Measurements from ENCODE around the gene PRKAR1B. TPM values are rescaled to one million over a fixed set of nuclear protein-coding genes. Genes with fewer than 3 reads are reported as not detected.

The PRKAR1B gene
- total RNA-seq, 2 donors from 2014 or later: 15.1 to 15.9 TPM

- DNase-seq (ENCODE audit: low spot score): no peak
- H3K36me3 ChIP-seq: no peaks in the 10 kb centered on the region
Measured at GRCh38 chr7:690478-691360, 36.4 kb downstream of the PRKAR1B start.

GRCh38 chr7:685540-685939, 41.5 kb downstream of the PRKAR1B start:
- DNase-seq (ENCODE audit: low spot score): no peak
- no peaks in the 10 kb centered on the region for H3K4me1 ChIP-seq
- H3K27ac ChIP-seq: no peak overlapping the region
- no peaks in the 10 kb centered on the region for H3K36me3 ChIP-seq
- H3K27me3 ChIP-seq: no peaks in the 10 kb centered on the region
- H3K9me3 ChIP-seq: peaks cover 0 to 43% of the 10 kb centered on the region in 2 donors
- TF ChIP-seq CTCF (IDR thresholded peaks at IDR 0.05): no peak
- H3K4me3 ChIP-seq: no peak overlapping the region

More at GRCh38 chr7:690478-691360, 36.4 kb downstream of the PRKAR1B start:
- Histone ChIP-seq H3K27me3 (no peaks in the 10 kb centered on the region), H3K4me3 (no peak overlapping the region), H3K9me3 (peaks cover 0 to 30% of the 10 kb centered on the region in 2 donors), H3K4me1 (no peaks in the 10 kb centered on the region), H3K27ac (no peak overlapping the region)
- no peak for TF ChIP-seq CTCF (IDR thresholded peaks at IDR 0.05)

- no peak overlapping the region for H3K27ac ChIP-seq
- H3K4me3 ChIP-seq: no peak overlapping the region
- H3K9me3 ChIP-seq: peaks cover 0 to 42% of the 10 kb centered on the region in 2 donors
- H3K4me1 ChIP-seq: no peaks in the 10 kb centered on the region
- DNase-seq (ENCODE audit: low spot score): no peak
- H3K36me3 ChIP-seq: no peaks in the 10 kb centered on the region
- no peak for TF ChIP-seq CTCF (IDR thresholded peaks at IDR 0.05)
- H3K27me3 ChIP-seq: no peaks in the 10 kb centered on the region
Measured at GRCh38 chr7:684416-684815, 42.7 kb downstream of the PRKAR1B start.

- H3K4me1 ChIP-seq: no peaks in the 10 kb centered on the region
- TF ChIP-seq CTCF (IDR thresholded peaks at IDR 0.05): no peak
- H3K27me3 ChIP-seq: no peaks in the 10 kb centered on the region
- peaks cover 0 to 35% of the 10 kb centered on the region in 2 donors for H3K9me3 ChIP-seq
- H3K36me3 ChIP-seq: no peaks in the 10 kb centered on the region
- no peak overlapping the region for H3K4me3 ChIP-seq
- no peak overlapping the region for H3K27ac ChIP-seq
- no peak for DNase-seq (ENCODE audit: low spot score)
Measured at GRCh38 chr7:683526-684205, 43.4 kb downstream of the PRKAR1B start.

- H3K4me3 ChIP-seq: no peak overlapping the region
- DNase-seq (ENCODE audit: low spot score): no peak
- no peaks in the 10 kb centered on the region for H3K27me3 ChIP-seq
- H3K9me3 ChIP-seq: peaks cover 0 to 31% of the 10 kb centered on the region in 2 donors
- TF ChIP-seq CTCF (IDR thresholded peaks at IDR 0.05): no peak
- no peaks in the 10 kb centered on the region for H3K4me1 ChIP-seq
- H3K36me3 ChIP-seq: no peaks in the 10 kb centered on the region
- no peak overlapping the region for H3K27ac ChIP-seq
Measured at GRCh38 chr7:682810-683209, 44.3 kb downstream of the PRKAR1B start.
